Stimulated activated CD4-positive, alpha-beta T cell treated with anti-CD3 and anti-CD28 coated beads, Interleukin-12 subunit alpha, Interleukin-12 subunit beta, amount 100 ng/mL, for 48 hours (primary cell): Measurements from ENCODE around the gene PCDHGA10.
"Not testable (repeated sequence)": the region's sequence is repeated elsewhere in the genome, so short reads cannot be mapped to it uniquely, and the experiment has no call there.

Source experiments
- DNase-seq, 3 donors: peaks; one replicate each; pipeline ENCODE4 v3.0.0-alpha.2; 2020; ENCODE audit warnings: low read depth in 2 of 3, low spot score in 1 of 3

Gene PCDHGA10

DNA sequence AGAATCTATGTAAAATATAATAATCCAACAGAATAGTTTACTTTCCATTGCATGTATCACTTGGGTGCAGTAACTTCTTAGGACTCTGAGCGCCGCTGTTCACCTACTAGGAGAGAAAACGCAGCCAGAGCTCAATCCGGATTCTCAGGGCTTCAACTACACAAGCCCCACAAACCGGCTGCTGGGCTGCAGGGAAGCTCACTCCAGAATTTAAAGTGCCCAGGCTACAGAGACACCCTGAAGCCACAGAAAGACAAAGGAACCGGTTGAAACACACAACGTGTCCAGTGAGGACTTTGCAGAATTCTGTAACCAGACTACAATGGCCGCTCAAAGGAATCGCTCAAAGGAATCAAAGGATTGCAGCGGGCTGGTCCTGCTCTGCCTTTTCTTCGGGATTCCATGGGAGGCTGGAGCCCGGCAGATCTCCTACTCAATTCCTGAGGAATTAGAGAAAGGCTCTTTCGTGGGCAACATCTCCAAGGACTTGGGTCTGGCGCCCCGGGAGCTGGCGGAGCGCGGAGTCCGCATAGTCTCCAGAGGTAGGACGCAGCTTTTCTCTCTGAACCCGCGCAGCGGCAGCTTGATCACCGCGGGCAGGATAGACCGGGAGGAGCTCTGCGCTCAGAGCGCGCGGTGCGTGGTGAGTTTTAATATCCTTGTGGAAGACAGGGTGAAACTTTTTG lies at the start of gene PCDHGA10:
Gene PCDHGA10 (plus strand): TSS at position 134 of the 686 bp plus-strand sequence. CDS start 189 bp downstream, at position 323.
- DNase-seq = peak in 1 of 3 donors; percentile 33

DNA sequence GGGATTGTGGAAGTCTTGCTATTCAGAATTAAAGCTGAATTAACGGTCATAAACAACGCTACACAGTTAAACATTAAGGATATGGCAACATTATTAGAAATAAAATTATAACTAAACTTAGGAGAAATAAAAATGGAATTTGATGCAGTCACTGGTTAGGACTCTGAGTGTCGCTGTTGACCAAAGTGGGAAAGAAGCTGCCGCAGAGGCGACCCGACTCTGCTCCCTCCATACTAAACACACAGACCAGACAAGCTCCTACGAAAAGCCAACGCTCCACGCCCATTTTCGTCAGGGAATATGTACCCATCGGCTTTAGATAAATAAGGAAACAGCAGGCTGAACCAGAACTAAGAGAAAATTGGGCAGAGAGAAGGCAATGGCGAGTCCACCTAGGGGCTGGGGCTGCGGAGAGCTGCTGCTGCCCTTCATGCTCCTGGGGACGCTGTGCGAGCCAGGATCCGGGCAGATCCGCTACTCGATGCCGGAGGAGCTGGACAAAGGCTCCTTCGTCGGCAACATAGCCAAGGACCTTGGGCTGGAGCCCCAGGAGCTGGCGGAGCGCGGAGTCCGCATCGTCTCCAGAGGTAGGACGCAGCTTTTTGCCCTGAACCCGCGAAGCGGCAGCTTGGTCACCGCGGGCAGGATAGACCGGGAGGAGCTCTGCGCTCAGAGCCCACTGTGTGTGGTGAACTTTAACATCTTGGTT lies 48.7 kb upstream of the PCDHGA10 start, which contains the start of gene PCDHGA5:
Gene PCDHGA5 (plus strand): TSS at position 211 of the 709 bp plus-strand sequence. CDS start 169 bp downstream, at position 380.
- DNase-seq = no peak

DNA sequence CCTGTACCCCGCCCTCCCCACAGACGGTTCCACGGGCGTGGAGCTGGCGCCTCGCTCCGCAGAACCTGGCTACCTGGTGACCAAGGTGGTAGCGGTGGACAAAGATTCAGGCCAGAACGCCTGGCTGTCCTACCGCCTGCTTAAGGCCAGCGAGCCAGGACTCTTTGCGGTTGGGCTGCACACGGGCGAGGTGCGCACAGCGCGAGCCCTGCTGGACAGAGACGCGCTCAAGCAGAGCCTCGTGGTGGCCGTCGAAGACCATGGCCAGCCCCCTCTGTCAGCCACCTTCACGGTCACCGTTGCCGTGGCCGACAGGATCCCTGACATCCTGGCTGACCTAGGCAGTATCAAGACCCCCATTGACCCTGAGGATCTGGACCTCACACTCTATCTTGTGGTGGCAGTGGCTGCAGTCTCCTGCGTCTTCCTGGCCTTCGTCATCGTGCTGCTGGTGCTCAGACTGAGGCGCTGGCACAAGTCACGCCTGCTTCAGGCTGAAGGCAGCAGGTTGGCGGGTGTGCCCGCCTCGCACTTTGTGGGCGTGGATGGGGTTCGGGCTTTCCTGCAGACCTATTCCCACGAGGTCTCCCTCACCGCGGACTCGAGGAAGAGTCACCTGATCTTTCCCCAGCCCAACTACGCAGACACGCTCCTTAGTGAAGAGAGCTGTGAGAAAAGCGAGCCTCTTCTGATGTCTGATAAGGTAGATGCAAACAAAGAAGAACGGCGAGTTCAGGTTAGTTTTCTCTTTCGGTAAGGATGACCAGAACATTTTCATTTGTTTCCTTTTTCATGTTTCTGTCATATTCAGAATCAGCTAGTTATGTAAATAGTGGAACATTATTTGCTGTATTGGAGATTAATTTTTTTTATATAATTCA lies 46.5 kb upstream of the PCDHGA10 start:
- no peak for DNase-seq

DNA sequence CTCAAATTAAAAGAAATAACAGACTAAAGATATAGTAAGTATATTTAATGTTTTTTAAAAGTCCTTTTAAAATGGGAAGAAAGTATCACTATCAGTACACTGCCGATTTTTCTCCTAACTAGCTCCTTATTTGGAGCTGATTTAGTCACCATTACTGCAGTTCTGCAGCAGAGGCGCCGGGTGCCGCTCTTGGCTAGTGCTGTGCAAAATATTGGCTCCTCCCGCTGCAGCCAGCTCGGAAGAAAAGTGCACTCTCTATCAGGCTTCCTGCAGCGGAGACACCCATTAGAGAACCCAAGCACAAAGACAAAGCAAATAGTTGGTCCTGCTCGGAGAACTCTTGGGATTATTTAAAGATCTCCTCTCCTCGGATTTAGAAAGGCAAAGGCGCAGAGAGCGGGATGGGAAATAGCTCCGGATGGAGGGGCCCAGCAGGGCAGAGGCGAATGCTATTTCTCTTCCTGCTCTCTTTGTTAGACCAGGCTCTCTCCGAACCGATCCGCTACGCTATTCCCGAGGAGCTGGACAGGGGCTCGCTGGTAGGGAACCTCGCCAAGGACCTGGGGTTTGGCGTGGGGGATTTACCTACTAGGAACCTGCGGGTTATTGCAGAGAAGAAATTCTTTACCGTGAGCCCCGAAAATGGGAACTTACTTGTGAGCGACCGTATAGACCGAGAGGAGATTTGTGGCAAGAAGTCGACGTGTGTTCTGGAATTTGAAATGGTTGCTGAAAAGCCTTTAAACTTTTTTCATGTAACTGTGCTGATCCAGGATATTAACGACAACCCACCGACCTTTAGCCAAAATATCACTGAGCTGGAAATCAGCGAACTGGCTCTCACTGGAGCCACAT lies 42.6 kb upstream of the PCDHGA10 start, which contains the start of gene PCDHGB3:
Gene PCDHGB3 (plus strand): TSS at position 249 of the 855 bp plus-strand sequence. CDS start 153 bp downstream, at position 402.
- peak in 1 of 3 donors; percentile 12 for DNase-seq

DNA sequence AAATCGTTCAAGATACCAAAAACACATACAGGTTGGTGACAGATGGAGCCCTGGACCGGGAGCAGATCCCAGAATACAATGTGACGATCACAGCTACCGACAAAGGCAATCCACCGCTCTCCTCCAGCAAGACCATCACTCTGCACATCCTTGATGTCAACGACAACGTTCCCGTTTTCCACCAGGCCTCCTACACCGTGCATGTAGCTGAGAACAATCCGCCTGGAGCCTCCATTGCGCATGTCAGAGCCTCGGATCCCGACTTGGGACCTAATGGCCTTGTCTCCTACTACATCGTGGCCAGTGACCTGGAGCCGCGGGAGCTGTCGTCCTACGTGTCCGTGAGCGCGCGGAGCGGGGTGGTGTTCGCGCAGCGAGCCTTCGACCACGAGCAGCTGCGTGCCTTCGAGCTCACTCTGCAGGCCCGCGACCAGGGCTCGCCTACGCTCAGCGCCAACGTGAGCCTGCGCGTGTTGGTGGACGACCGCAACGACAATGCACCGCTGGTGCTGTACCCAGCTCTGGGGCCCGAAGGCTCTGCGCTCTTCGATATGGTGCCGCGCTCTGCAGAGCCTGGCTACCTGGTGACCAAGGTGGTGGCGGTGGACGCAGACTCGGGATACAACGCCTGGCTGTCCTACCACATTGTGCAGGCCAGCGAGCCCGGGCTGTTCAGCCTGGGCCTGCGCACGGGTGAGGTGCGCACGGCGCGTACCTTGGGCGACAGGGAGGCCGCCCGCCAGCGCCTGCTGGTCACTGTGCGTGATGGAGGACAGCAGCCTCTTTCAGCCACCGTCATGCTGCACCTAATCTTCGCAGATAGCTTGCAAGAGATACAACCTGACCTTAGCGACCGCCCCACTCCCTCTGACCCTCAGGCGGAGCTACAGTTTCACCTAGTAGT lies 41.0 kb upstream of the PCDHGA10 start:
- no peak for DNase-seq

DNA sequence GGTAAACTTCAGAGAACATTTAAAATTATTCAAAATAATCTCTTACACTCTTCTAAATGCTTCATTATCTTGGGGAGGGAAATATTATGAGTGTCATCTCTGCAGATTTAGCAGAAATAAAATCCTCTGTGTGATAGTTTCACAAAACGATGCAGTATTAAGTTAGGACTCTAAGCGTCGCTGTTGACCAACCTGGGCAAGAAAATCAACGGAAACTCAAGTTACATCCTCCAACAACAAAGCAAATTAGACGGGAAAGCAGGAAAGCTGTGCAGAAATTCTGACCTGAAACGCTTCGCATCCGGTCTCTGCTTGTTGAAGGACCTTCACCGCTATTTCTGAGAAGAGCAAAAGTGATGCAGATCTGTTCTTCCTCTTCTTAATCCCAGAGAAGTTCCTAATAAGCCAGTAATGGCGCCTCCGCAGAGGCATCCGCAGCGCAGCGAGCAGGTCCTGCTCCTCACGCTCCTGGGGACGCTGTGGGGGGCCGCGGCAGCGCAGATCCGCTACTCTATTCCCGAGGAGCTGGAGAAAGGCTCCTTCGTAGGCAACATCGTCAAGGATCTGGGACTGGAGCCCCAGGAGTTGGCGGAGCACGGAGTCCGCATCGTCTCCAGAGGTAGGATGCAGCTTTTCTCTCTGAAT lies 39.0 kb upstream of the PCDHGA10 start, which contains the start of gene PCDHGA6:
Gene PCDHGA6 (plus strand): TSS at position 219 of the 645 bp plus-strand sequence. CDS start 193 bp downstream, at position 412.
- DNase-seq = no peak

DNA sequence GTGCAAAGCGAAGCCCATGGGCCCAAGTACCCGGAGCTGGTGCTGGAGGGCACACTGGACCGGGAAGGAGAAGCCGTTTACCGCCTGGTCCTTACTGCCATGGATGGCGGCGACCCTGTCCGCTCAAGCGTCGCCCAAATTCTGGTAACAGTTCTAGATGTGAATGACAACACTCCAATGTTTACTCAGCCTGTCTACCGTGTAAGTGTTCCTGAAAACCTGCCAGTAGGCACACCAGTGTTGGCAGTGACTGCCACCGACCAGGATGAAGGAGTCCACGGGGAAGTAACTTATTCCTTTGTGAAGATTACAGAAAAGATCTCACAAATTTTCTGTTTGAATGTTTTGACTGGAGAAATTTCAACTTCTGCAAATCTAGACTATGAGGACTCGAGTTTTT lies 38.2 kb upstream of the PCDHGA10 start:
- DNase-seq = no peak

DNA sequence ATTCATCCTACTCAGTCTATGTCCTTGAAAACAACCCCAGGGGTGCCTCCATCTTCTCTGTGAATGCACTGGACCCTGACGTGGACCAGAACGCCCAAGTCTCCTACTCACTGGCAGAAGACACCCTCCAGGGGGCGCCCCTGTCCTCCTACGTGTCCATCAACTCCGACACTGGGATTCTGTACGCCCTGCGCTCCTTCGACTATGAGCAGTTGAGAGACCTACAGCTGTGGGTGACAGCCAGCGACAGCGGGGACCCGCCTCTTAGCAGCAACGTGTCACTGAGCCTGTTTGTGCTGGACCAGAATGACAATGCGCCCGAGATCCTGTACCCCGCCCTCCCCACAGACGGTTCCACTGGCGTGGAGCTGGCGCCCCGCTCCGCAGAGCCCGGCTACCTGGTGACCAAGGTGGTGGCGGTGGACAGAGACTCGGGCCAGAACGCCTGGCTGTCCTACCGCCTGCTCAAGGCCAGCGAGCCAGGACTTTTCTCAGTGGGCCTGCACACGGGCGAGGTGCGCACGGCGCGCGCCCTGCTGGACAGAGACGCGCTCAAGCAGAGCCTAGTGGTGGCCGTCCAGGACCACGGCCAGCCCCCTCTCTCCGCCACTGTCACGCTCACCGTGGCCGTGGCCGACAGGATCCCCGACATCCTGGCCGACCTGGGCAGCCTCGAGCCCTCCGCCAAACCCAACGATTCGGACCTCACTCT lies 37.2 kb upstream of the PCDHGA10 start:
- DNase-seq = not testable (repeated sequence)

DNA sequence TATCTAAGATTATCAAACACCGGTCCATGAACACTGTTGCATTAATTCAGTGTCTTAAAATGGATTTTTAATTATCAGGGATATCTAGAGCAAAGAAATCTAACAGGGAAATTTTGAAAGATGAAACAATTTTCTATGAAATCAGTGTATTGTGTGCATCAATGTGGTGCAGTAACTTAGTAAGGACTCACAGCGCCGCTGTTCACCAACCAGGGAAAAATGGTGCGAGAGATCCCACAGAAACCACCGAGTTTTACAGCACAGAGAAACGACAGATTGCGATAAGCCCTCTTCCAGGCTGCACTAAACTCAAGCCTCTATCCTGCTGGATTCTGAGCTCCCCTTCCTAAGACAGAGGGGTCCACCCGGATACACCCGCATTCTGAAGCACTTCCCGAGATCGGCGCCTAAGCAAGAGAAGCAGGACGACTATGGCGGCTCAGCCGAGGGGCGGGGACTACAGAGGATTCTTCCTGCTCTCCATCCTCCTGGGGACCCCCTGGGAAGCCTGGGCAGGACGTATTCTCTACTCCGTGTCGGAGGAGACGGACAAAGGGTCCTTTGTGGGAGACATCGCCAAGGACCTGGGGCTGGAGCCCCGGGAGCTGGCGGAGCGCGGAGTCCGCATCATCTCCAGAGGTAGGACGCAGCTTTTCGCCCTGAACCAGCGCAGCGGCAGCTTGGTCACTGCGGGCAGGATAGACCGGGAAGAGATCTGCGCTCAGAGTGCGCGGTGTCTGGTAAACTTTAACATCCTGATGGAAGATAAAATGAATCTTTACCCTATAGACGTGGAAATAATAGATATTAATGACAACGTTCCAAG lies 30.1 kb upstream of the PCDHGA10 start, which contains the start of gene PCDHGA7:
Gene PCDHGA7 (plus strand): TSS at position 274 of the 826 bp plus-strand sequence. CDS start 158 bp downstream, at position 432.
- DNase-seq = no peak

DNA sequence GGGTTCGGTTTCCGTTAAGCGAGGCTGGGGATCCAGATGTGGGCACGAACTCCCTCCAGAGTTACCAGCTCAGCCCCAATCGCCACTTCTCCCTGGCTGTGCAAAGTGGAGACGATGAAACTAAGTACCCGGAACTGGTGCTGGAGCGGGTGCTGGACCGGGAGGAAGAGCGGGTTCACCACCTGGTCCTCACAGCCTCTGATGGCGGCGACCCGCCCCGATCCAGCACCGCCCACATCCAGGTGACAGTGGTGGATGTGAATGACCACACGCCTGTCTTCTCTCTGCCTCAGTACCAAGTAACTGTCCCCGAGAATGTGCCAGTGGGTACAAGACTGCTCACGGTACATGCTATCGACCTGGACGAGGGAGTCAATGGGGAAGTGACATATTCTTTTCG lies 29.4 kb upstream of the PCDHGA10 start:
- no peak for DNase-seq

DNA sequence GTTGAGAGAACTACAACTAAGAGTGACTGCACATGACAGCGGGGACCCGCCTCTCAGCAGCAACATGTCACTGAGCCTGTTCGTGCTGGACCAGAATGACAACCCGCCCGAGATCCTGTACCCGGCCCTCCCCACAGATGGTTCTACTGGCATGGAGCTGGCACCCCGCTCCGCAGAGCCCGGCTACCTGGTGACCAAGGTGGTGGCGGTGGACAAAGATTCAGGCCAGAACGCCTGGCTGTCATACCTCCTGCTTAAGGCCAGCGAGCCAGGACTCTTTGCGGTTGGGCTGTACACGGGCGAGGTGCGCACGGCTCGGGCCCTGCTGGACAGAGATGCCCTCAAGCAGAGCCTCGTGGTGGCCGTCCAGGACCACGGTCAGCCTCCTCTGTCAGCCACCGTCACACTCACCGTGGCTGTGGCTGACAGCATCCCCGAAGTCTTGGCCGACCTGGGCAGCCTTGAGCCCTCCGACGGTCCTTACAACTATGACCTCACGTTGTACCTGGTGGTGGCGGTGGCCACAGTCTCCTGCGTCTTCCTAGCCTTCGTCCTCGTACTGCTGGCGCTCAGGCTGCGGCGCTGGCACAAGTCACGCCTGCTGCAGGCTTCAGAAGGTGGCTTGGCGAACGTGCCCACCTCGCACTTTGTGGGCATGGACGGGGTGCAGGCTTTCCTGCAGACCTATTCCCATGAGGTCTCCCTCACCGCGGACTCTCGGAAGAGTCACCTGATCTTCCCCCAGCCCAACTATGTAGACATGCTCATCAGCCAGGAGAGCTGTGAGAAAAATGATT lies 28.1 kb upstream of the PCDHGA10 start:
- DNase-seq = no peak

DNA sequence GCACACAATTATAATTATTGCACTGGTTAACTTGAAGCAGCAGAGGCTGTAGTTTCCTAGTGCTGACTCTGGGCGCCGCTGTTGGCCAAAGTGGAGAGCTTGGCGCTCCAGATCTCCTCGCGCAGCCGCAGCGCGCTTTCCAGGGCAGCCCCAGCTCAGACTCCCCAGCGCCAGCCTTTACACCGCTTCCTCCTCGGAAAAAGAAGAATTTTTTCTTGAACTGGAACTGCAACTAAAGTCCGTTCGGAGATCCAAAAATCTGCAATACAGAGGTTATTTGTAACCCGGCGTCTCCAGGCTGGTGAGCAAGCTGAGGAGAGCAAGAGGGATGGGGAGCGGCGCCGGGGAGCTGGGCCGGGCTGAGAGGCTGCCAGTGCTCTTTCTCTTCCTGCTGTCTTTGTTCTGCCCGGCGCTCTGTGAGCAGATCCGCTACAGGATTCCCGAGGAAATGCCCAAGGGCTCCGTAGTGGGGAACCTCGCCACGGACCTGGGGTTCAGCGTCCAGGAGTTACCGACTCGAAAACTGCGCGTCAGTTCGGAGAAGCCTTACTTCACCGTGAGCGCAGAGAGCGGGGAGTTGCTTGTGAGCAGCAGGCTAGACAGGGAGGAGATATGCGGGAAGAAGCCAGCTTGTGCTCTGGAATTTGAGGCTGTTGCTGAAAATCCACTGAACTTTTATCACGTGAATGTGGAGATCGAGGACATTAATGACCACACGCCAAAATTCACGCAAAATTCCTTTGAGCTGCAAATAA lies 25.1 kb upstream of the PCDHGA10 start, which contains the start of gene PCDHGB4:
Gene PCDHGB4 (plus strand): TSS at position 142 of the 755 bp plus-strand sequence. CDS start 187 bp downstream, at position 329.
- DNase-seq = not testable (repeated sequence)

DNA sequence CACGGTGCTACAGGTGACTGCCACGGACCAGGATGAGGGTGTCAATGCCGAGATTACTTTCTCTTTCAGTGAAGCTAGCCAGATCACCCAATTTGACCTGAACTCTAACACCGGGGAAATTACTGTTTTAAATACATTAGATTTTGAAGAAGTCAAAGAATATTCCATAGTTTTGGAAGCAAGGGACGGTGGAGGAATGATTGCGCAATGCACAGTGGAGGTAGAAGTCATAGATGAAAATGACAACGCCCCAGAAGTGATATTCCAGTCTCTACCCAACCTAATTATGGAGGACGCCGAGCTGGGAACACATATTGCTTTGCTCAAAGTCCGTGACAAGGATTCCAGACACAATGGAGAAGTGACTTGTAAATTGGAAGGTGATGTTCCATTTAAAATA lies 24.1 kb upstream of the PCDHGA10 start:
- DNase-seq = no peak

DNA sequence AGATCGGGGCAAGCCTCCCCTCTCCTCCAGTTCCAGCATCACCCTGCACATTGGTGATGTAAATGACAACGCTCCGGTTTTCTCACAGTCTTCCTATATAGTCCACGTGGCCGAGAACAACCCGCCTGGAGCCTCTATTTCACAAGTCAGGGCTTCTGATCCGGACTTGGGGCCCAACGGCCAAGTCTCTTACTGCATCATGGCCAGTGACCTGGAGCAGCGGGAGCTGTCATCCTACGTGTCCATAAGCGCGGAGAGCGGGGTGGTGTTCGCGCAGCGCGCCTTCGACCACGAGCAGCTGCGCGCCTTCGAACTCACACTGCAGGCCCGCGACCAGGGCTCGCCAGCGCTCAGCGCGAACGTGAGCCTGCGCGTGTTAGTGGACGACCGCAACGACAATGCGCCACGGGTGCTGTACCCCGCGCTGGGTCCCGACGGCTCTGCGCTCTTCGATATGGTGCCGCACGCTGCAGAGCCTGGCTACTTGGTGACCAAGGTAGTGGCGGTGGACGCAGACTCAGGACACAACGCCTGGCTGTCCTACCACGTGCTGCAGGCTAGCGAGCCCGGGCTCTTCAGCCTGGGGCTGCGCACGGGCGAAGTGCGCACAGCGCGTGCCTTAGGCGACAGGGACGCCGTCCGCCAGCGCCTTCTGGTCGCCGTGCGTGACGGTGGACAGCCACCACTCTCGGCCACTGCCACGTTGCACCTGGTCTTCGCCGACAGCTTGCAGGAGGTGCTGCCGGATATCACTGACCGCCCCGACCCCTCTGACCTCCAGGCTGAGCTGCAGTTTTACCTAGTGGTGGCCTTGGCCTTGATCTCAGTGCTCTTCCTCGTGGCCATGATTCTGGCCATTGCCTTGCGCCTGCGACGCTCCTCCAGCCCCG lies 23.4 kb upstream of the PCDHGA10 start:
- no peak for DNase-seq
